LNCaP clone FGC (cell line): ENCODE results near the gene TMEM131L.

Source experiments
- DNase-seq: peaks from one replicate; pipeline ENCODE4 v3.0.0-alpha.2; 2011; ENCODE audit warnings: low read depth
- H3K4me3 ChIP-seq: 2 replicates; pipeline ENCODE4 v1.5.1; 2011; ENCODE audit warnings: mild to moderate bottlenecking, low read depth, low read length, control low read depth
- CTCF ChIP-seq: IDR thresholded peaks from 2 replicates; pipeline ENCODE4 v1.5.1; 2012; ENCODE audit warnings: mild to moderate bottlenecking; ENCODE audit not compliant: control insufficient read depth, insufficient read depth; ENCODE audit errors: extremely low read depth

The TMEM131L gene

GRCh38 chr4:153573881-153574802 is 108.0 kb downstream of the TMEM131L start:
- DNase-seq, result peak; percentile 62

DNA sequence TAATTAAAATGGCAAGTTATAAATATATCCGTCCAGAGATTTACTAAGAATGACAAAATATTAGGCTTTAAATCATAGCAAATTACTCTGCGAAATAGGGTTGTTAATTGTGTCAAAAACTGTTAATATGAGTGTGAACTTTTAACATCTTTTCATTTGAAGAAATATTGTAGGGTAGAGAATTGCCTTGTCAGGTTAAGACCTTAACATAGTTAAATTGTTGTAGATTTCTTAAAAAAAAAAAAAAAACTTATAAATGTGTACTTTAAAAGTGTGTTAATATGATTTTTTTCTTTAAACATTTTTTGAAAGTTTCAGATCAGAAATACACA is 110.2 kb downstream of the TMEM131L start:
- no peak for TF ChIP-seq CTCF
- DNase-seq, result no peak
- no peak overlapping the region for H3K4me3 ChIP-seq

More at GRCh38 chr4:153573881-153574802, 108.0 kb downstream of the TMEM131L start:
- H3K4me3 ChIP-seq, result no peak overlapping the region
- peak; percentile 92 for TF ChIP-seq CTCF

DNA sequence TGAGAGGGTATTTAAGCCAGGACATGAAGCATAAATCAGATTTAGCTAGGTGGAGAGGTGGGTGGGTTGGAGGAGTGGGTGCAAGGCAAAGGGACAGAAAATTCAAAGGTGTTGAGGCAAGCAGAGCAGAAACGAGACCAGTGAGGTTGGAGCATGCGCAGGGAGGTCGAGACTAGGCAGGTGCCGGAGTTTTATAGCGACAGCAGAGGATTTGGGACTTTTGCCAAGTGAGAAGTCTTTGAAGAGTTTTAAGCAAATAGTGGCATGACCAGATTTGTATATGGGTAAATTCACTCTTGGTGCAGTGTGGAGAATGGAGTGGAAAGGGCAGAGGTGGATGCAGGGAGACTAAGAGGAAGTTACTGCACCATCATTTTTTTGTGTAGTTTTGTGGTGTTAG is 110.9 kb downstream of the TMEM131L start:
- no peak overlapping the region for H3K4me3 ChIP-seq
- DNase-seq, result no peak
- no peak for TF ChIP-seq CTCF

DNA sequence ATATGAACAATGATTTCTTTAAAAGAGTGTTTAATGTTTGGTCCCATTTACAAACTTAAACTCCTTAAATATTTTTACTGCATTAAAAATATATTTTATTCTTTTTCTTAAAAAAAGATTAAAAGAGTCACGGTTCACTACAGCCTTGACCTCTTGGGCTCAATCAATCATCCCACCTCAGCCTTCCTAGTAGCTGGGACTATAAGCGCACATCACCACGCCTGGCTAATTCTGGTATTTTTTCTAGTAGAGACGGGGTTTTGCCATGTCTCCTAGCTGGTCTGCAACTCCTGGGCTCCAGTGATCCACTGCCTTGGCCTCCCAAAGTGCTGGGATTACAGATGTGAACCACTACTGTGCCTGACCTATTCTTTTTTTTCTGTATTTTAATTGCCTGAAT is 113.2 kb downstream of the TMEM131L start:
- no peak overlapping the region for H3K4me3 ChIP-seq
- TF ChIP-seq CTCF, result no peak
- no peak for DNase-seq

DNA sequence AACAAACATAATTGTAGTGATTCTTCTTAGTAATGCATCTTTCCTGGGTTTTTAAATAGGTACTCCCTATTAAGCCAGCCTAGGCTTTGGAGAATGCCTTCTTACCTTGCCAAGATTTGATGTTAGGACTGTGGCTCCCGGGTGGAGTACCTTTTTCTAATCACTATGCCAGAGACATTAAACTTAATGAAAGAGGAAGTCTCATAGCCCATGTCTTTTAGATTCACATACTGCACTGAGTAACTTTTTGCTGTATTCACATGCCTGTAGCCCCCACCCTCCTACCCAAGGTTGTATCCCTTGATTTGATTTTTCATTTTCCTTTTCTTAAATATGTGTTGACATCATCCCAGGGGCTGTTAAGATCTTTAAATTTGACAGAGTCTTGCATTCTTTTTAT is 113.7 kb downstream of the TMEM131L start:
- DNase-seq, result no peak
- no peak overlapping the region for H3K4me3 ChIP-seq
- TF ChIP-seq CTCF, result no peak

GRCh38 chr4:153582954-153583702 is 117.0 kb downstream of the TMEM131L start:
- no peak overlapping the region for H3K4me3 ChIP-seq
- no peak for TF ChIP-seq CTCF
- DNase-seq, result no peak
